ENCODE data around the gene LRSAM1. TPM values are rescaled to one million over a fixed set of nuclear protein-coding genes. Genes with fewer than 3 reads are reported as not detected.

LRSAM1 gene
- total and polyA plus RNA-seq, 4 donors: 6.6 to 9.7 (median 7.1) TPM

DNA sequence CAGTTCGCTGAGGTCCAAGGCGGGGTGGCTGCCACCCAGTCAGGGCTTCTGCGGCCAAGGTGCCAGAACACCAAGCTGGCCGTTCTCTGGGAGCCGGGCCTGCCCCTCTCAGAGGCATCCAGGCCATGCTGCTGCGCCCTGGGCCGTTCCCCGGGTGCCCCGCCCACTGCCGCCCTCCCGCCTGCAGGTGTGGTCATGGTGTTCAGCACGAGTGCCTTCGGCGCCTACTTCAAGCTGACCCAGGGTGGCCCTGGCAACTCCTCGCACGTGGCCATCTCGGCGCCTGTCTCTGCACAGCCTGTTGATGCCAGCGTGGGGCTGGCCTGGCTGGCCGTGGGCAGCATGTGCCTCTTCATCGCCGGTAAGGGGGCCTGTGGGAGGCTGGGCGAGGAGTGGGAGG, 46.7 kb upstream of the LRSAM1 start (continued):
- TF ChIP-seq FOXA1 (IDR thresholded peaks at IDR 0.05) (no peak), RXRA (IDR thresholded peaks at IDR 0.05) (no peak), GABPA (IDR thresholded peaks at IDR 0.05 in 1 of 2, conservative IDR thresholded peaks at IDR 0.05 in 1 of 2) (no peak), JUND (IDR thresholded peaks at IDR 0.05) (no peak), TAF1 (conservative IDR thresholded peaks at IDR 0.05) (no peak), SP1 (IDR thresholded peaks at IDR 0.05) (no peak)

DNA sequence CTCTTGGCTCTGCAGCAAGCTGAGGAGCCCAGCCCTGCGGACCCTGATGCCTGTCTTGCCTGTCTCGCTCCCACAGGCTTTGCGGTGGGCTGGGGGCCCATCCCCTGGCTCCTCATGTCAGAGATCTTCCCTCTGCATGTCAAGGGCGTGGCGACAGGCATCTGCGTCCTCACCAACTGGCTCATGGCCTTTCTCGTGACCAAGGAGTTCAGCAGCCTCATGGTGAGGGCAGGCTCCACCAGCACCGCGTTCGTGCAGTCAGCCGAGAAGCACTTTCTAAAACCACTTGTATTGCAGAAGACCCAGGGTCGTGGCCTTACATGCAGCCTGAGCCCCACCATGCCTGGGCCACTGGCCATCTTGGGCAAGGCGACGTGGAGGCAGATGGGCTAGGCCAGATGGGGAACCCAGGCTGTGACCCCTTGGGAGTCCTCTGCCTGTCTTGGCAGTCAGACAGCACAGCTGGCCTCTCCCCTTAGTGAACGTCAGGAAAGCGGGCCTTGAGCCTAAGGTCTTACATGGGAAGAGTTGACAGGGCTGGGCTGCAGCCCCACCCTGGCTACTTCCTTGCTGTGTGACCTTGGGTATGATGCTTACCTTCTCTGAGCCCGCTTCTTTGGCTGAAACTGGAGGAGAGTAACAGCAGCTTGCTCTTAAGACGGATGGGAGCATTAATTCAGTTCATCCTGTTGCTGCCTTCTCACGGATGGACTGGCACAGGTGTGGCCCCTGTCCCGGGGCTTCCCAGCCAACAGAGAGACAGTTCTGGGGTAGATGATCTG, 45.8 kb upstream of the LRSAM1 start:
- Histone ChIP-seq H3K9me3 (ENCODE audit: control insufficient read depth in 4 of 4, low read length in 3 of 4) (no peaks in the 10 kb centered on the region), H3K36me3 (ENCODE audit: control insufficient read depth in 4 of 4, insufficient read depth in 3 of 4, low read depth in 1 of 4, low read length in 3 of 4) (peaks cover 2 to 32% (median 7%) of the 10 kb centered on the region in 4 donors), H3K4me1 (ENCODE audit: control insufficient read depth in 4 of 4, insufficient read depth in 4 of 4, low read length in 3 of 4) (peaks cover 3 to 14% (median 8%) of the 10 kb centered on the region in 4 donors), H3K4me3 (ENCODE audit: low read depth in 1 of 3, low read length in 3 of 3) (no peak overlapping the region), H3K9ac (ENCODE audit: low read depth in 1 of 2, low read length in 2 of 2) (no peak overlapping the region), H3K27ac (ENCODE audit: low read depth in 1 of 2, low read length in 2 of 2) (no peak overlapping the region), H3K27me3 (ENCODE audit: control insufficient read depth in 4 of 4, insufficient read depth in 4 of 4, low read length in 3 of 4) (no peaks in the 10 kb centered on the region)
- WGBS: 95% methylated on average over 20 of the region's 20 CpGs
- no peak for DNase-seq (ENCODE audit: low spot score)
- no peak for TF ChIP-seq GABPA (IDR thresholded peaks at IDR 0.05 in 1 of 2, conservative IDR thresholded peaks at IDR 0.05 in 1 of 2)
- TF ChIP-seq RXRA (IDR thresholded peaks at IDR 0.05): no peak
- TF ChIP-seq, protein P1, sequence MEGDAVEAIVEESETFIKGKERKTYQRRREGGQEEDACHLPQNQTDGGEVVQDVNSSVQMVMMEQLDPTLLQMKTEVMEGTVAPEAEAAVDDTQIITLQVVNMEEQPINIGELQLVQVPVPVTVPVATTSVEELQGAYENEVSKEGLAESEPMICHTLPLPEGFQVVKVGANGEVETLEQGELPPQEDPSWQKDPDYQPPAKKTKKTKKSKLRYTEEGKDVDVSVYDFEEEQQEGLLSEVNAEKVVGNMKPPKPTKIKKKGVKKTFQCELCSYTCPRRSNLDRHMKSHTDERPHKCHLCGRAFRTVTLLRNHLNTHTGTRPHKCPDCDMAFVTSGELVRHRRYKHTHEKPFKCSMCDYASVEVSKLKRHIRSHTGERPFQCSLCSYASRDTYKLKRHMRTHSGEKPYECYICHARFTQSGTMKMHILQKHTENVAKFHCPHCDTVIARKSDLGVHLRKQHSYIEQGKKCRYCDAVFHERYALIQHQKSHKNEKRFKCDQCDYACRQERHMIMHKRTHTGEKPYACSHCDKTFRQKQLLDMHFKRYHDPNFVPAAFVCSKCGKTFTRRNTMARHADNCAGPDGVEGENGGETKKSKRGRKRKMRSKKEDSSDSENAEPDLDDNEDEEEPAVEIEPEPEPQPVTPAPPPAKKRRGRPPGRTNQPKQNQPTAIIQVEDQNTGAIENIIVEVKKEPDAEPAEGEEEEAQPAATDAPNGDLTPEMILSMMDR (IDR thresholded peaks at IDR 0.05; ENCODE audit: low read depth, low read length, missing input control): no peak
- no peak for TF ChIP-seq HNF4G (IDR thresholded peaks at IDR 0.05)
- TF ChIP-seq TAF1 (conservative IDR thresholded peaks at IDR 0.05): no peak
- TF ChIP-seq ATF3 (IDR thresholded peaks at IDR 0.05): no peak
- TF ChIP-seq YY1 (IDR thresholded peaks at IDR 0.05): no peak
- TF ChIP-seq REST (IDR thresholded peaks at IDR 0.05): no peak
- no peak for TF ChIP-seq MAX (IDR thresholded peaks at IDR 0.05)
- TF ChIP-seq FOXA2 (IDR thresholded peaks at IDR 0.05): no peak
- TF ChIP-seq JUND (IDR thresholded peaks at IDR 0.05): no peak
- TF ChIP-seq ZBTB33 (IDR thresholded peaks at IDR 0.05): no peak
- TF ChIP-seq NR2F2 (IDR thresholded peaks at IDR 0.05): no peak
- no peak for TF ChIP-seq RAD21 (IDR thresholded peaks at IDR 0.05)
- TF ChIP-seq HNF4A (conservative IDR thresholded peaks at IDR 0.05): no peak
- TF ChIP-seq EGR1 (IDR thresholded peaks at IDR 0.05; ENCODE audit: low read depth in 2 of 2): no peak
- no peak for TF ChIP-seq FOXA1 (IDR thresholded peaks at IDR 0.05)

Data from liver (tissue), 9 donors.